GM06990 (cell line): ENCODE measurements around the gene C1orf21.

Experiments used
- DNase-seq: peaks from one replicate; pipeline ENCODE4 v3.0.0-alpha.2; 2011; ENCODE audit not compliant: insufficient read length; ENCODE audit errors: extremely low read depth
- H3K27me3 ChIP-seq: replicated peaks from 2 replicates; pipeline ENCODE4 v1.6.0; 2011; ENCODE audit warnings: low read length; ENCODE audit not compliant: control insufficient read depth, insufficient read depth
- H3K36me3 ChIP-seq: 2 replicates; pipeline ENCODE4 v1.5.1; 2011; ENCODE audit warnings: low read length; ENCODE audit not compliant: control insufficient read depth, insufficient read depth
- H3K4me3 ChIP-seq: replicated peaks from 2 replicates; pipeline ENCODE4 v1.5.1; 2011; ENCODE audit warnings: low read depth, mild to moderate bottlenecking, control low read depth, low read length
- TF ChIP-seq, protein P1 (sequence below): IDR thresholded peaks from 2 replicates; pipeline ENCODE4 v1.5.1; 2011; ENCODE audit warnings: low read length, control low read depth, mild to moderate bottlenecking, inconsistent platforms; ENCODE audit not compliant: insufficient read depth, poor library complexity, severe bottlenecking

Gene C1orf21

DNA sequence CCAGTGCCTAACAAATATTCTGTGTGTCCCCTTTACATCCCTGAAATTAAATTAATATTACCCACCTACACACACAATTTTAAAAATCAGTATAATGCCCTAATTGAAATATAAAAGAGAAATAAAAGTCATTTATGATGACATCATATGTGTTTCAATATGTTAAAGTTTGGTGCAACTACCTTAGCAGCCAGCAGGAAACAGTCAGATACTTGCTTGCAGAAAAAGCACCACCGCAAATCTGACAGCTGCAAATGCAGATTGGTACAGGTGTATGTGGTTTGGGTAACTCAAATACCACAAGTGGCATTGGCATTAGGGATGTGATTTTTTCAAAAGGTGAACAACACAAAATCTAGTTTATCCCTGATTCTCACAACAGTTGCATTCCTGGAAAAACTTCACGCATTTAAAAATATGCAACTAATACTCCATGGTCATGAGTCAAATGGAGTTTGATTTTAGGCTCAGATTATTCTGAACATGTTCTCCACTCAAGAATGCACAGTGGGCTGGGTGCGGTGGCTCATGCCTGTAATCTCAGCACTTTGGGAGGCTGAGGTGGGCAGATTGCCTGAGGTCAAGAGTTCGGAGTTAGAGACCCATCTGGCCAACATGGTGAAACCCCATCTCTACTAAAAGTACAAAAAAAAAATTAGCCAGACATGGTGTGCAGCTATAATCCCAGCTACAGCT is 261.5 kb downstream of the C1orf21 start:
- no peak for DNase-seq
- H3K36me3 ChIP-seq = no peaks in the 10 kb centered on the region

DNA sequence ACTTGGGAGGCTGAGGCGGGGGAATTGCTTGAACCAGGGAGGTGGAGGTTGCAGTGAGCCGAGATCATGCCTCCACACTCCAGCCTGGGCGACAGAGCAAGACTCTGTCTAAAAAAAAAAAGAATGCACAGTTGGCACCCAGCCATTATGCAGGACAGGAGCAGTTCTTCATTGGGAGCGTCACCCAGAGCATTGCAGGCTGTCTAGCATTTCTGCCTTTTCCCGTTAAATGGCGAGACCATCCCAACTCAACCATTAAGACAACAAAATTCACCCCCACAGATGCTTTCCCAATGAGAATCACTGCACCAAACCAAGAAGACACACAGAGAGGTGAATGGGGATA is 262.0 kb downstream of the C1orf21 start:
- H3K27me3 ChIP-seq = no peaks in the 10 kb centered on the region
- DNase-seq = no peak
- H3K36me3 ChIP-seq = no peaks in the 10 kb centered on the region
- H3K4me3 ChIP-seq = peak overlapping the region; percentile 59
- TF ChIP-seq, protein P1, sequence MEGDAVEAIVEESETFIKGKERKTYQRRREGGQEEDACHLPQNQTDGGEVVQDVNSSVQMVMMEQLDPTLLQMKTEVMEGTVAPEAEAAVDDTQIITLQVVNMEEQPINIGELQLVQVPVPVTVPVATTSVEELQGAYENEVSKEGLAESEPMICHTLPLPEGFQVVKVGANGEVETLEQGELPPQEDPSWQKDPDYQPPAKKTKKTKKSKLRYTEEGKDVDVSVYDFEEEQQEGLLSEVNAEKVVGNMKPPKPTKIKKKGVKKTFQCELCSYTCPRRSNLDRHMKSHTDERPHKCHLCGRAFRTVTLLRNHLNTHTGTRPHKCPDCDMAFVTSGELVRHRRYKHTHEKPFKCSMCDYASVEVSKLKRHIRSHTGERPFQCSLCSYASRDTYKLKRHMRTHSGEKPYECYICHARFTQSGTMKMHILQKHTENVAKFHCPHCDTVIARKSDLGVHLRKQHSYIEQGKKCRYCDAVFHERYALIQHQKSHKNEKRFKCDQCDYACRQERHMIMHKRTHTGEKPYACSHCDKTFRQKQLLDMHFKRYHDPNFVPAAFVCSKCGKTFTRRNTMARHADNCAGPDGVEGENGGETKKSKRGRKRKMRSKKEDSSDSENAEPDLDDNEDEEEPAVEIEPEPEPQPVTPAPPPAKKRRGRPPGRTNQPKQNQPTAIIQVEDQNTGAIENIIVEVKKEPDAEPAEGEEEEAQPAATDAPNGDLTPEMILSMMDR = no peak

More for the DNA sequence above, 261.5 kb downstream of the C1orf21 start:
- TF ChIP-seq, protein P1 = no peak
- Histone ChIP-seq H3K27me3 (no peaks in the 10 kb centered on the region), H3K4me3 (peak overlapping the region; percentile 59)

DNA sequence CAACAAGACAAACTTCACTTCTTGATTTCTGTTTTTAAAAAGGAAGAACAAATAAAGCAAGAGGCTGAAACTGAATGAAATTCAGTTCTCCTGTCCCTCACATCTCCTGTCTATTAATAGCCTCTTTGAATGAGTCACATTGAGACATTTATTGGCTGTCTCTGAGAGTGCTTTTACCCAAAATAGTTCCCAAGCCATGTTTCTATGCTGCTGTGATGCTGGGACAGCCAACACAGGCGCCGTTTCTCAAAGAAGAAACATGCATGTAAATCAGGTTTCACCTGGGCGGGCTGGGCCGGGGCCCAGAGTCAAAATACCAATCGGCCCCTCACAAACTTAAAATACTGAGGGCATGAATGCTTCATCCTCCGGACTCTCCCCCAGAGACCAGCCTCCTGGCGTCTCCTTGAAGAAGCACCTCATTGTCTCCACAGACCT is 262.6 kb downstream of the C1orf21 start:
- Histone ChIP-seq H3K36me3 (no peaks in the 10 kb centered on the region), H3K4me3 (peak overlapping the region; percentile 59), H3K27me3 (no peaks in the 10 kb centered on the region)
- TF ChIP-seq, protein P1 = peak; percentile 2
- peak; percentile 51 for DNase-seq

DNA sequence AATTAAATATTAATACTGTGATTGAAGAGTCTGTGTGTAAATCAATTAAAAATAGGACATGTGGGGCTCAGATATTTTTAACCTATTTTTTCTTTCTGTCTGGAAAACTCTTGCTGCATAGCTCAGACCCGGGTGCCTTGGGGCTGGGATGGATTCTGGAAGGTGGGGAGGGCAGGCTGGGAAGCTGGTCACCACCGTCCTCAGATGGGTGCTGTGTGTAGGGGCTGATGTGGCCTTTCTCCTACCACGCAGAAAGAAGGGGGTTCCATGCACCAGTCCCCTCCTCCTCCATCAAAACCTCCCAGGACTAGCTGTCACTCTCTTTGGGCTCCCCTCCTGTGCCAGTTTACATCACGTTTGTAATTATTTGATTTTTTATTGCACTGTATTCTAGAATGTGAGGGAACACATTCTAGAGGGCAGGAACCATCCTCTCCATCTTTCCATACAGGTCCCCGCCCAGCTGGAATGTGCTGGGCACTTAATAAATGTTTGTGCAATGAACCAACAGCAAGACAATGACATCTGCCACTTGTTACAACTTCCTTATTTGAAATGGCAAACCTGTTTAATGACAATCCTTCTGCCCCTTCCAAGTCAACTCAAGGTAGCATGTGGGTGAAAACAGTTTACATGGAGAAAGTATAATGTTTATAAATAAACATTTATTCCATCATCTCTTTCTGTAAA is 263.5 kb downstream of the C1orf21 start:
- TF ChIP-seq, protein P1 = no peak
- no peak for DNase-seq

DNA sequence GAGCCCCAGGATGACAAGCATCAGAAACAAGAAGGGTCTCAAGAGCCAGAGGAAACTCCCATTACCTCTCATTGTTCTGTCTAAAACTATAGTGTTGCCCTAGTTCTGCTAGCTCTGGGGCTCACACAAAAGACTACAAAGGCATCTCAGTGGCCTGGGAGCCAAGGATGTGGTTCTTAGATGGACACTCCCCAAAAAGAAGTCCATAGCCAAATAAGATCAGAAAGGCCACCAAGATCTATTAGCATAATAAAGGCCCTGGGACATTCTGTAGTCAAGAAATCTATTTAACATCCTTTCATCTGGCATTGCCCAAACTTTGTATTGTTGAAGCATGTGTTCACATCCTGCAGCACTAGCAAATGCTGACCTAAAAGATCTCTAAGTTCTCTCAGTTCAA is 268.4 kb downstream of the C1orf21 start:
- TF ChIP-seq, protein P1 = no peak
- no peaks in the 10 kb centered on the region for H3K27me3 ChIP-seq

More for the DNA sequence above, 263.5 kb downstream of the C1orf21 start:
- H3K4me3 ChIP-seq = no peak overlapping the region
- no peaks in the 10 kb centered on the region for H3K36me3 ChIP-seq
- H3K27me3 ChIP-seq = no peaks in the 10 kb centered on the region

More for the DNA sequence above, 268.4 kb downstream of the C1orf21 start:
- Histone ChIP-seq H3K4me3 (no peak overlapping the region), H3K36me3 (no peaks in the 10 kb centered on the region)
- no peak for DNase-seq
